ENCODE results near the gene OR2V1. TPM values are rescaled to one million over a fixed set of nuclear protein-coding genes. Genes with fewer than 3 reads are reported as not detected.
A peak's percentile ranks its signal among the peaks of the same experiment; 100 is the strongest.

OR2V1 gene
- total RNA-seq, 1 donor from 2014 or later: not detected

DNA sequence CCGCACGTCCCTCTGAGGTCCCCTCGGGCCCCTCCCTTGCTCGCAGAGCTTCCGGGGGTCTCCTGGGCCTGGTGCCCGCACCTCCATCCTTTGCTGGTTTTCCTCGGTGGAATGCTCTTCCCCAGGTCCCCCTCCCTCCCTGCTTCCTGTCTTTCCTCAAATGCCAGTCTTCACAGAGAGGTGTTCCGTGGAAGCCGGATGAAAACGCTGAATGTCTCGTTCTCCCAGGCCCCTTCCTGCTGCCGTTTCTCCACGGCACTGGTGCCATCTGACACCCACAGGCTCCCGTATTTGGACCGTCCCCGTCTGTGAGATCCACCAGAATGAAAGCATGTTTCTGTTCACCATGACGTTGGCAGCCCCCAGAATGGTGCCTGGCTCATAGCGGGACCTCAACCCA, 4.1 kb downstream of the OR2V1 start:
- Mint-ChIP-seq H3K4me3 (no peak overlapping the region), H3K27me3 (ENCODE audit: insufficient read depth, low read depth) (peaks cover 24% of the 10 kb centered on the region), H3K4me1 (no peaks in the 10 kb centered on the region), H3K27ac (no peak overlapping the region), H3K36me3 (no peaks in the 10 kb centered on the region), H3K9me3 (no peaks in the 10 kb centered on the region)
- Histone ChIP-seq H3K4me2 (no peak overlapping the region), H3K27me3 (peaks cover 32% of the 10 kb centered on the region), H3K36me3 (no peaks in the 10 kb centered on the region), H3K27ac (no peak overlapping the region), H3K9ac (no peak overlapping the region), H2AFZ (replicated peaks) (no peak overlapping the region), H3K9me3 (ENCODE audit: low read depth) (no peaks in the 10 kb centered on the region), H3K79me2 (ENCODE audit: low read depth) (no peaks in the 10 kb centered on the region), H3F3A (ENCODE audit: low read depth) (no peaks in the 10 kb centered on the region), H4K20me1 (ENCODE audit: low read depth) (no peaks in the 10 kb centered on the region), H3K4me3 (no peak overlapping the region), H3K4me1 (no peaks in the 10 kb centered on the region)
- no peak for DNase-seq (ENCODE audit: low spot score)
- no peak for TF ChIP-seq EZH2 (IDR thresholded peaks at IDR 0.05)
- TF ChIP-seq, protein P1, sequence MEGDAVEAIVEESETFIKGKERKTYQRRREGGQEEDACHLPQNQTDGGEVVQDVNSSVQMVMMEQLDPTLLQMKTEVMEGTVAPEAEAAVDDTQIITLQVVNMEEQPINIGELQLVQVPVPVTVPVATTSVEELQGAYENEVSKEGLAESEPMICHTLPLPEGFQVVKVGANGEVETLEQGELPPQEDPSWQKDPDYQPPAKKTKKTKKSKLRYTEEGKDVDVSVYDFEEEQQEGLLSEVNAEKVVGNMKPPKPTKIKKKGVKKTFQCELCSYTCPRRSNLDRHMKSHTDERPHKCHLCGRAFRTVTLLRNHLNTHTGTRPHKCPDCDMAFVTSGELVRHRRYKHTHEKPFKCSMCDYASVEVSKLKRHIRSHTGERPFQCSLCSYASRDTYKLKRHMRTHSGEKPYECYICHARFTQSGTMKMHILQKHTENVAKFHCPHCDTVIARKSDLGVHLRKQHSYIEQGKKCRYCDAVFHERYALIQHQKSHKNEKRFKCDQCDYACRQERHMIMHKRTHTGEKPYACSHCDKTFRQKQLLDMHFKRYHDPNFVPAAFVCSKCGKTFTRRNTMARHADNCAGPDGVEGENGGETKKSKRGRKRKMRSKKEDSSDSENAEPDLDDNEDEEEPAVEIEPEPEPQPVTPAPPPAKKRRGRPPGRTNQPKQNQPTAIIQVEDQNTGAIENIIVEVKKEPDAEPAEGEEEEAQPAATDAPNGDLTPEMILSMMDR (IDR thresholded peaks at IDR 0.05): no peak
- no peak for TF ChIP-seq EZH2phosphoT487 (IDR thresholded peaks at IDR 0.05)

DNA sequence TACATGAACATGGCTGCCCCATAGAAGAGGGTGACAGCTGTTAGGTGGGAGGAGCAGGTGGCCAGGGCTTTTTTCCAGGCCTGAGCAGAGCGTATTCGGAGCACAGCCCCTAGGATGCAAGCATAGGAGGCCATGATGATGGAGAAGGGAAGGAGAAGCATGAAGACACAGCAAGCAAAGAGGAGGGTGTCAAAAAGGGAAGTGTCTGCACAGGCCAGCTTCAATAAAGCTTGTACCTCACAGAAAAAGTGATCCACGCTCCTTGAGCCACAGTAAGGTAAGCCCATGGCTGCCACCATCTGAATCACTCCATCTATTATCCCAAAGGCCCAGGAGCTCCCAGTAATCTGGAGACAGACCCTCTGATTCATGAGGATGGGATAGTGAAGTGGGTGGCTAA, 6.4 kb downstream of the OR2V1 start:
- TF ChIP-seq EZH2 (IDR thresholded peaks at IDR 0.05): no peak
- no peak for TF ChIP-seq EZH2phosphoT487 (IDR thresholded peaks at IDR 0.05)
- TF ChIP-seq, protein P1 (IDR thresholded peaks at IDR 0.05): no peak
- Mint-ChIP-seq H3K9me3 (no peaks in the 10 kb centered on the region), H3K4me1 (no peaks in the 10 kb centered on the region), H3K27ac (no peak overlapping the region), H3K36me3 (no peaks in the 10 kb centered on the region), H3K4me3 (no peak overlapping the region), H3K27me3 (ENCODE audit: insufficient read depth, low read depth) (peaks cover 19% of the 10 kb centered on the region)
- no peak overlapping the region for H3K9ac ChIP-seq
- DNase-seq (ENCODE audit: low spot score): no peak
- no peaks in the 10 kb centered on the region for H3K79me2 ChIP-seq (ENCODE audit: low read depth)
- H3F3A ChIP-seq (ENCODE audit: low read depth): no peaks in the 10 kb centered on the region
- H3K4me3 ChIP-seq: no peak overlapping the region
- H3K27ac ChIP-seq: no peak overlapping the region
- H3K4me2 ChIP-seq: no peak overlapping the region
- H3K36me3 ChIP-seq: no peaks in the 10 kb centered on the region
- H3K4me1 ChIP-seq: no peaks in the 10 kb centered on the region
- H3K9me3 ChIP-seq (ENCODE audit: low read depth): no peaks in the 10 kb centered on the region
- no peak overlapping the region for H2AFZ ChIP-seq (replicated peaks)
- no peaks in the 10 kb centered on the region for H4K20me1 ChIP-seq (ENCODE audit: low read depth)
- H3K27me3 ChIP-seq: peaks cover 48% of the 10 kb centered on the region

DNA sequence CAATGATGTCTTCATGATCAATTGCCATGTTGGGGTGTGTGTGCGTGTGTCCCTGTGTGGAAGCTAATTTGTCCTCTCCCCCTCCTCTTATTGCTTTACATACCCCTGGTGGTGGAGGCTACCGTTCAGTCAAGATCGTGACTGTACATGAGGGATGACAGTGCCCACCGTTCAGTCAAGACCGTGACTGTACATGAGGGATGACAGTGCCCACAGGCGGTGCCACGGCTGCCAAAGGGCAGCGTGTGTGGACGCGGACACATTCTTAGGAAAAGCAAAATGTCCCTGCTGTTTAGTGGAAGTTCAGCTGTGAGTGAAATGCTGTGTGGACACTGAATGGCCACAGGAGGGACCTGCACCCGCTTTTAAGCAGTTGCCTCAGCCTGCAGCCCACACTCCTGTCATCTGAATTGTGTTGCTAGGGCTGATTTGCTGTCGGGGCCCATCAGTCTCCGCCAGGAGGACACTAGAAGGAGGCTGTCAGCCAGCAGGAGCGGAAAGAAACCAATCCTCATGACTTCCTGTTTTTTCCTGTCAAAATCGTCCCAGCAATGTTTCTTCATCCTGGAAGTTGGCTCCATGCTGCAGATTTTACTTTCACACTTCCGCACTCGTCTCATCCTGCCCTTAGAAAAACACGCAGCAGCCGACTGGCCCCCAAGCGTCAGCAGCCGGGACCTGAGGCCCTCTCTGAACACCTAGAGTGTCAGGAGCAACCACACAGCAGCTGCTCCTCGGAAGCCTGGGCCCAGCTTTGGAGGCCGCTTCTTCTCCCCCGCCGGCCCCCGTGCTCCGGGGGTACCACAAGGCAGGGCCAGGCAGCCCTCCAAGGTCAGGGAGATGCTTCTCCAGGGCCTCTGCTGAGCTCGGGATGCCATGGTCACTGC, 9.1 kb downstream of the OR2V1 start:
- no peaks in the 10 kb centered on the region for H3K4me1 ChIP-seq
- H3K36me3 ChIP-seq: no peaks in the 10 kb centered on the region
- H3K4me1 Mint-ChIP-seq: no peaks in the 10 kb centered on the region
- H3K9ac ChIP-seq: no peak overlapping the region
- H3K4me3 ChIP-seq: no peak overlapping the region
- peaks cover 8% of the 10 kb centered on the region for H3K27me3 Mint-ChIP-seq (ENCODE audit: insufficient read depth, low read depth)
- peaks cover 60% of the 10 kb centered on the region for H3K27me3 ChIP-seq
- H3K9me3 Mint-ChIP-seq: no peaks in the 10 kb centered on the region
- H3F3A ChIP-seq (ENCODE audit: low read depth): no peaks in the 10 kb centered on the region
- H2AFZ ChIP-seq (replicated peaks): peak overlapping the region; percentile 42
- no peaks in the 10 kb centered on the region for H3K79me2 ChIP-seq (ENCODE audit: low read depth)
- no peak overlapping the region for H3K4me3 Mint-ChIP-seq
- TF ChIP-seq, protein P1 (IDR thresholded peaks at IDR 0.05): peak; percentile 15
- TF ChIP-seq EZH2phosphoT487 (IDR thresholded peaks at IDR 0.05): no peak
- no peak overlapping the region for H3K27ac ChIP-seq
- H3K27ac Mint-ChIP-seq: no peak overlapping the region
- H4K20me1 ChIP-seq (ENCODE audit: low read depth): no peaks in the 10 kb centered on the region
- DNase-seq (ENCODE audit: low spot score): no peak
- H3K36me3 Mint-ChIP-seq: no peaks in the 10 kb centered on the region
- H3K4me2 ChIP-seq: no peak overlapping the region
- no peaks in the 10 kb centered on the region for H3K9me3 ChIP-seq (ENCODE audit: low read depth)
